GM18526 (cell line): Measurements from ENCODE around the gene DOCK9.

Source experiments
- POLR2A ChIP-seq: IDR thresholded peaks from 3 replicates; pipeline ENCODE4 v1.6.1; 2011; ENCODE audit not compliant: insufficient read length; ENCODE audit errors: extremely low read depth

The DOCK9 gene

DNA sequence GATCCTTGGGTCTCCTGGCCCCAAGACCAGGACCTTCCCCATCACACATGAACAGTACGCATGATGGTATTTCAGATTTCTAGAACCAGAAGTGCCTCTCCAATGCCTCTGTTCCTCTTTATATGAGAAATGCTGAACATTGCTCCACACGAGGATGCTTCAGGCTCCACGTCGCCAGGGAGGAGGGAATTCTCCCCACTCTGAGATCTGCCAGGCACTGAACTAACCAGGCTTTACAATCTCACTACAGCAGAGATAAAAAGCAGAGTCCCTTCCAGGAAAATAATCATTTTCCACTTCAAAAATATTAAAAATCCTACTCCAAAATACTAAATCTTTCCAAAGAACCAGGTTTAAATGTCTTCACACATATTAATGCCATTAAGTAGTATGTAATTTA lies 10.4 kb downstream of the DOCK9 start:
- TF ChIP-seq POLR2A: no peak

GRCh38 chr13:98966019-98966418 lies 11.8 kb downstream of the DOCK9 start:
- TF ChIP-seq POLR2A: no peak

DNA sequence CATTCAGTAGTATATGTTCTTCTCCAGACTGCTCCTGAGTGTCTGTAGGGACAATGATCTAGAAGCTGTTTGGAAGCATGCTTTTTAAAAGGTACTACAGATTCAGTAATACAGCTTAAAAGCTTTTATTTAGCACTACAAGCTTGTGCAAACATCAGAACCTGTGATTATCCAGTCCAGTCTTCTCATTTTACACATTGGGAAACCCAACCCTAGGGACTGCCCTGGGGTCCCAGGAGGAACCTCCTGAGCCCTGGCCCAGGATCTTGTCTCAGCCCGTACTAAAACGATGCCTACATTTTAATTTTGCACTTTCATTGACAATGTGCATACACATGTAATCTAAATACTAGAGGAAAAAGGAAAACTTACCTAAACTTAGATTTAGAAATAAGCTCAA lies 12.5 kb downstream of the DOCK9 start:
- no peak for TF ChIP-seq POLR2A

GRCh38 chr13:98963917-98964316 lies 13.9 kb downstream of the DOCK9 start:
- no peak for TF ChIP-seq POLR2A

GRCh38 chr13:98962901-98963590 lies 14.8 kb downstream of the DOCK9 start:
- no peak for TF ChIP-seq POLR2A

GRCh38 chr13:98961503-98962105 lies 16.3 kb downstream of the DOCK9 start:
- TF ChIP-seq POLR2A: no peak

DNA sequence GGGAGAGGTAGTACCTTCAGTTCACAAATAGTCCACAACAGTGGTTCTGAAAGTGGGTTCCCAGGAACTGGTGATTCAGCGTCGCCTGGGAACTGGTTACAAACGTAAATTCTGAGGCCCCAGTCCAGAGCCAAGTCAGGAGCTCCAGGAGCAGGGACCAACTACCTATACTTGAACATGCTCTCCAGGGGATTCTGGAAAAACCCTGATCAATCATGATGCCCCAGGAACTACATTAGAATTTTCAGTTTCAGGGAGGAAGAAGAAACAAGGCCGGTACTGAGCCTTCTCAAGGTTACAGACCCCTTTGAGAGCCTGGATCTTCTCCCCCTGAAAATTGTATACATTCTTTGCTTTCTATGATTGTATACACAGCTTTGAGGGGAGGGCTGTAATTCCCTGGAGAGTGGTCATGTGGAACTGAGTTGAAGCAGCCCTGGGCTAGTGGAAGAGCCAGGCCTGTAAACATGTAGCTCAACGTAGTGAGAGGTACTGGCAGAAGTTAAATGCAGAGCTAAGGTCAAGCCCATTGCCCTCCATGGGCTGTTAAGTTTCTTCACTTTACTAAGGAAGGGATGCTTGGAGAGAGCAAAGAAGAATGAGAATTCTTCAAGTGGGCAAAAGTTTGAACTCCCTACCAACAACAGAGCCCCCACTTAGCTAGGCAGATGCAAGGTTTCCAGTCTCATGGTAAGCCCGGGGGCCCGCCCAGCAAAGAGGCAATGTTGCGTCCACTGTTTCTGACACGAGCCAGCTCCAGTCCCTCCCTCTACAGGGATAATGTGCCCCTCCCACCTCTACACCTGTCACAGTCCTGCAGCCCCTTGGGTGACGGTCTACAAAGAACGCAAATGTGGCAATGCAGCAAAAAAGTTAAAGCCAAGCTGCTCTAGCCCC lies 17.0 kb downstream of the DOCK9 start:
- no peak for TF ChIP-seq POLR2A

- no peak for TF ChIP-seq POLR2A
Measured at GRCh38 chr13:98959786-98960605, 17.9 kb downstream of the DOCK9 start.

DNA sequence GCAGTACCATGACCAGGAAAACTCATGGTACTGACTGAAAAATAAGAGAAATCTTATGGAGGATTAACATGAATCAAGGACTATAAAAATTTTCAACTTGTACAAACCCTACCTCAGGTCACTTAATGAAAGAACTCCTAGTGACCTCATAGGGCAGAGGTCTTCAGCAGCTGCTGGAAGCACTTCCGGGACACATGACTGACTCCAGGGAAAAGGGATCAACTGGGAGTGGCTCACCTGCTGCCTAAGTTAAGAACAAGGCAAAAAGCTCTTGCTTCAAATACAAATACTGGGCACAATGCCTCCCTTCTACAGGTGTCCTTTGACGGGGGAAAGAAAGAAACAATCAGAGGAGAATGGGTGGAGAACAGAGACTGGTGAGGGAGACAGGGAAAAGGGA lies 18.6 kb downstream of the DOCK9 start:
- TF ChIP-seq POLR2A: no peak

GRCh38 chr13:98958443-98958794 lies 19.4 kb downstream of the DOCK9 start:
- TF ChIP-seq POLR2A: no peak

DNA sequence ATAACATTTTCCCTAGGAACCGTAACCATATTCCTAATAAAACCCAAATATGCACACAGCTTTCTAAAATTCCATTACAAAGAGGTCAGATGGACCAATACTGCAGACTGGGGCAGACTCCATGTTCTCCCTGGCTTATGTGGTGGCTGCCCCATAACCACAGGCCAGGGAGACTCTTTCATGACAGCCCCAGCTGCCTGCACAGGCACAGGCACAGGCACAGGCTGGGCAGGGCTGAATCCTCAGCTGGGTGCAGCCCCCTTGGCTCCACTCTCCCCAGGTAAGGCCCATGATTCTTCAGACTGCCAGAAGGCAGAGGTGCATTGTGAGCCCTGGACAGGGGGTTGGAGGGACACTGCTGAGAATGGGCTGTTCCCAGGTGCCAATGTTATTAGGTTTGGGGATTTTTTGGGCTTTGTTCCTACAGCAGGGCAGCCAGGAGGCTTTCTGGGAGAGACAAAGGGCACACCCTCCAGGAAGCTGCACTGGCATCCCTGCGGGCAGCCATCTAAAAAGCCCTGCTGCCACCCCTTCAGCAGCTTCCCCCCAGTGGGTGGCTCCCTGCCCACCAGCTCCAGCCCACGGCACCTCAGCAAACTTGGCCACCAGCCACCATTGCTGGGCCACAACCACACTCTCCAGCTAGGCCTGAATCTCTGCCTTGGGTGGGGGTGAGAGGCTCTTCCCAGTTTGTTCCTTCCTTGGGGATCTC lies 20.0 kb downstream of the DOCK9 start:
- TF ChIP-seq POLR2A: no peak

DNA sequence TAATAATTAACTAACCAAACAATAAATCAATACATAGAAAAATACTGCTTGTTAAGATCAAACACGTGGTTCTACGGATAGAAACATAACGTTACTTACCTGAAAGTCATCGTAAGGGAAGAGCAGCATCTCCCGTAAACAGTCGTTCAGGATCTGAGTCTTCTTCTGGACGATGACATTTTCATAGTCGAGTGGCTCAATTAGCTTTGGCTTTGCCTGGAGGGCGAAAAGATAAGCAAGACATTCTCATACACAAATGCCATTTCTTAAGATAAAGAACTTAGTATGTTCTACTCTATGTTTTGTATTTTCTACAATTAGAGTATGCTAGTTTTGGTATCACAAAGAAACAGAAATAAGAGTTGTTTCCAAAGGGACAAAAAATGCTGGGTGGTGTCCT lies 22.5 kb downstream of the DOCK9 start:
- TF ChIP-seq POLR2A: no peak

GRCh38 chr13:98954313-98954712 lies 23.6 kb downstream of the DOCK9 start:
- no peak for TF ChIP-seq POLR2A

DNA sequence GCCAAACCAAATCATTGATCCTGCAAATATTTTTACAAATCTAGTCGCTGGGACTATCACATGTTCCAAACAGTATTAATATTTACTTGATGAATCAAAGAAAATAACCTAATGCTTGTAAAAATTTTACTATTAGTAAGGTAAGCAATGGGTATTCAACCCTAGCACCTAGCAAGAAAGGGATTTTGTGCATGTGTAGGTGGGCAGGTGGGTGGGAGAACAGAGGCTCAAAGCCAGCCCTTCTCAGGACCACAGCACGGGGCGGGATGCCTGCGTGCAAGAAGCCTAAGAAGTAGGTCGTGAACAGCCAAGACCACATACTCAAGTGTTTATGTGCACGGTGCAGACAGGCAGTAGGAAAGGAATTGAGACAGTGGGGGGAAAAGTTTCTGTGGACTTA lies 26.6 kb downstream of the DOCK9 start:
- TF ChIP-seq POLR2A: no peak

DNA sequence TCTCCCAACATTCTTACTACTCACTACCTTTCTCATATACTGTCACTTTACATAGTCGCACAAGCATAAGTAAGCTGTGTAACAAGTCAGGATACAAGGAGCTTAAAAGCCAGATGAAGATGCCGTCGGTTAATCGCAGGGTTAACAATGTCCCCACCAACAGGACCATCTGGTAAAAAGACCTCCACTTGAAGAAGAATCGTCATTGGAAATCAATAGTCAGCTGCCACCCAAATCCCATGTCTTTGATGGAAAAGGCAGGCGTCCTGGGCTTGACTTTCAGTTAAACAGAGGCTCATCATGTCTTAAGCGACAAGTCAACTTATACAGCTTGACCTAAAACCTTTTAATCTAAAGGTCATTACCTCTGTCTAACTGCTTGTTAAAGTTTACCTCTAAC lies 27.2 kb downstream of the DOCK9 start:
- TF ChIP-seq POLR2A: no peak
